IMR-90 (cell line): ENCODE data around the gene RBKS.

Source experiments
- BHLHE40 ChIP-seq: fragments of 150-350 bp; IDR thresholded peaks from 2 replicates; pipeline ENCODE4 v1.6.1; 2016; ENCODE audit warnings: mild to moderate bottlenecking, low read depth, low read length
- CEBPB ChIP-seq: IDR thresholded peaks from 2 replicates; pipeline ENCODE4 v1.6.1; 2012; ENCODE audit warnings: low read depth, low read length, improper control_type of control experiment
- CTCF ChIP-seq: conservative IDR thresholded peaks from 2 replicates; pipeline ENCODE4 v1.5.1; 2012; ENCODE audit warnings: mild to moderate bottlenecking, low read depth, low read length, improper control_type of control experiment
- FOS ChIP-seq: fragments of 150-350 bp; IDR thresholded peaks from 2 replicates; pipeline ENCODE4 v1.6.1; 2016; ENCODE audit warnings: low read depth, low read length
- POLR2A ChIP-seq: IDR thresholded peaks from 2 replicates; pipeline ENCODE4 v1.6.1; 2012; ENCODE audit warnings: mild to moderate bottlenecking, low read depth, low read length
- RAD21 ChIP-seq: IDR thresholded peaks from 2 replicates; pipeline ENCODE4 v1.6.1; 2012; ENCODE audit warnings: low read length, improper control_type of control experiment
- RCOR1 ChIP-seq: IDR thresholded peaks from 2 replicates; pipeline ENCODE4 v1.6.1; 2012; ENCODE audit warnings: mild to moderate bottlenecking, low read length, improper control_type of control experiment; ENCODE audit not compliant: insufficient replicate concordance
- RFX5 ChIP-seq: IDR thresholded peaks from 2 replicates; pipeline ENCODE4 v1.8.0; 2012; ENCODE audit warnings: low read depth, mild to moderate bottlenecking, low read length, moderate library complexity
- TF ChIP-seq, protein P1 (sequence below): fragments of 150-350 bp; IDR thresholded peaks from 2 replicates; pipeline ENCODE4 v1.6.1; 2017; ENCODE audit warnings: mild to moderate bottlenecking, antibody characterized with exemption, low read length, low read depth
- TF ChIP-seq, protein P2 (sequence below): fragments of 150-350 bp; IDR thresholded peaks from 2 replicates; pipeline ENCODE4 v1.6.1; 2016; ENCODE audit warnings: low read depth, mild to moderate bottlenecking, low read length, moderate library complexity, borderline replicate concordance

DNA sequence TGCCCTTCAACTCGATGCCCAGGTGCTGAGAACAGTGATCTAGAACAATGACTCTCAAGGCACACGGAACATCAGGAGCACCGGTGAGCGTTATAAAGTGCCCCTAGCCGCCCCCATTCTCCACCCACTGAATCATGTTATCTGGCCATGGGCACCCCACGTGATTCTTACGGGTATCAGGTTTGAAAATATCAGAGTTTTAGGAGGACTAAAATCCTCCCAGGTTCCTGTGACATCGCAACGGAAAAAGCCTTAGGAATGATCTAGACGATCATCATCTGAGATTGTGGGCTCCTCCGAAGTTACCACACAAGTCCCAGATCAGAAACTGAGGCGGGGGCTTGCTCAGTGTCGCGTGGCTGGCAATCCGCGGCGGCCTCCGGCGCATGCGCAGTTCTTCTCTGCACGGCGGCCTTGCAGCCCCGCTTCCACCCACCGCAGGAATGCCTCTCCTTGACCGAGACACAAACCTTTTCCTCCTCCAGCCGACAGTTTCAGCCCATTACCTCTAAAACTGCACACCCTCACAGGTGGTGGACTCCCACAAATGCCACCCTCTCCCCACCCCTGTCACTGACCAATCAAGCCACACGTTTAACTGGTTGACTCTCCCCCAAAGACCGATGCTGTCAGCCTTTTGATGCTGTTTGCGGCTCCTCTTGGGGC is 124.4 kb downstream of the RBKS start:
- TF ChIP-seq, protein P1, sequence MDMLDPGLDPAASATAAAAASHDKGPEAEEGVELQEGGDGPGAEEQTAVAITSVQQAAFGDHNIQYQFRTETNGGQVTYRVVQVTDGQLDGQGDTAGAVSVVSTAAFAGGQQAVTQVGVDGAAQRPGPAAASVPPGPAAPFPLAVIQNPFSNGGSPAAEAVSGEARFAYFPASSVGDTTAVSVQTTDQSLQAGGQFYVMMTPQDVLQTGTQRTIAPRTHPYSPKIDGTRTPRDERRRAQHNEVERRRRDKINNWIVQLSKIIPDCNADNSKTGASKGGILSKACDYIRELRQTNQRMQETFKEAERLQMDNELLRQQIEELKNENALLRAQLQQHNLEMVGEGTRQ = no peak
- TF ChIP-seq CTCF (no peak), RAD21 (no peak), POLR2A (no peak), RFX5 (no peak), FOS (no peak), CEBPB (no peak), RCOR1 (no peak), BHLHE40 (no peak)
- TF ChIP-seq, protein P2, sequence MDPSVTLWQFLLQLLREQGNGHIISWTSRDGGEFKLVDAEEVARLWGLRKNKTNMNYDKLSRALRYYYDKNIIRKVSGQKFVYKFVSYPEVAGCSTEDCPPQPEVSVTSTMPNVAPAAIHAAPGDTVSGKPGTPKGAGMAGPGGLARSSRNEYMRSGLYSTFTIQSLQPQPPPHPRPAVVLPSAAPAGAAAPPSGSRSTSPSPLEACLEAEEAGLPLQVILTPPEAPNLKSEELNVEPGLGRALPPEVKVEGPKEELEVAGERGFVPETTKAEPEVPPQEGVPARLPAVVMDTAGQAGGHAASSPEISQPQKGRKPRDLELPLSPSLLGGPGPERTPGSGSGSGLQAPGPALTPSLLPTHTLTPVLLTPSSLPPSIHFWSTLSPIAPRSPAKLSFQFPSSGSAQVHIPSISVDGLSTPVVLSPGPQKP = no peak
